AG04449 (cell line): Measurements from ENCODE around the gene PGD.

Experiments
- CTCF ChIA-PET: fragments of 350-600 bp; formaldehyde crosslinking; extraction: SDS; loops from one replicate; lab custom pipeline; 2021; ENCODE audit warnings: antibody characterized with exemption; lab: Yijun Ruan, JAX
- POLR2A ChIA-PET: fragments of 400-600, 350-600 bp; formaldehyde crosslinking; extraction: SDS; loops from one replicate; lab custom pipeline; 2020; ENCODE audit warnings: antibody characterized with exemption, inconsistent platforms; lab: Yijun Ruan, JAX
- DNase-seq: peaks from one replicate; pipeline ENCODE4 v3.0.0-alpha.2; 2010; ENCODE audit warnings: low read depth, low spot score
- H3K4me3 ChIP-seq: 2 replicates; pipeline ENCODE4 v1.5.1; 2011; ENCODE audit warnings: low read depth, mild to moderate bottlenecking, control low read depth, low read length
- TF ChIP-seq, protein P1 (sequence below): IDR thresholded peaks from one replicate; pipeline ENCODE4 v1.5.1; 2011; ENCODE audit warnings: mild to moderate bottlenecking, moderate library complexity, low read length, control low read depth, inconsistent platforms; ENCODE audit not compliant: insufficient read depth; ENCODE audit errors: missing control alignments

The PGD gene

DNA sequence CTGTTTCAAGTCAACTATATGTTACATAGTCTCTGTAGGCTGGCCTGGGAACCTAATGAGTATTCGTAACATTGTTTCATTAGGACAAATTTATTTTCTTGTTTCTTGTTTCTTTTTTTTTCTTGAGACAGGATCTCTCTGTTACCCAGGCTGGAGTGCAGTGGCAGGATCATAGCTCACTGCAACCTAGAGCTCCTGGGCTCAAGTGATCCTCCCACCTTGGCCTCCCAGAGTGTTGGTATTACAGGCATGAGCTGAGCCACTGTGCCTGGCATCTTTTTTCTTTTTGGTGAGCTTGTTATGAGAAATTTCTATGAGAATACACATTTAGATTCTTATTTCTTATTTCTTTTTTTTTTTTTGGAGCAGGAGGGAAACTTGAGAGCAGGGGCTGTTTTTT lies 38.2 kb downstream of the PGD start:
- POLR2A ChIA-PET, result interaction anchor here (1.0 kb wide), 1 partner anchor 37 kb away, joined by 3 read pairs; no protein-coding TSS in a partner anchor
- no peak for DNase-seq
- no peak overlapping the region for H3K4me3 ChIP-seq
- TF ChIP-seq, protein P1, sequence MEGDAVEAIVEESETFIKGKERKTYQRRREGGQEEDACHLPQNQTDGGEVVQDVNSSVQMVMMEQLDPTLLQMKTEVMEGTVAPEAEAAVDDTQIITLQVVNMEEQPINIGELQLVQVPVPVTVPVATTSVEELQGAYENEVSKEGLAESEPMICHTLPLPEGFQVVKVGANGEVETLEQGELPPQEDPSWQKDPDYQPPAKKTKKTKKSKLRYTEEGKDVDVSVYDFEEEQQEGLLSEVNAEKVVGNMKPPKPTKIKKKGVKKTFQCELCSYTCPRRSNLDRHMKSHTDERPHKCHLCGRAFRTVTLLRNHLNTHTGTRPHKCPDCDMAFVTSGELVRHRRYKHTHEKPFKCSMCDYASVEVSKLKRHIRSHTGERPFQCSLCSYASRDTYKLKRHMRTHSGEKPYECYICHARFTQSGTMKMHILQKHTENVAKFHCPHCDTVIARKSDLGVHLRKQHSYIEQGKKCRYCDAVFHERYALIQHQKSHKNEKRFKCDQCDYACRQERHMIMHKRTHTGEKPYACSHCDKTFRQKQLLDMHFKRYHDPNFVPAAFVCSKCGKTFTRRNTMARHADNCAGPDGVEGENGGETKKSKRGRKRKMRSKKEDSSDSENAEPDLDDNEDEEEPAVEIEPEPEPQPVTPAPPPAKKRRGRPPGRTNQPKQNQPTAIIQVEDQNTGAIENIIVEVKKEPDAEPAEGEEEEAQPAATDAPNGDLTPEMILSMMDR, result no peak
- CTCF ChIA-PET, result interaction anchor here (0.9 to 12.3 kb wide), 5 partner anchors 13 to 430 kb away, joined by 3 to 332 read pairs (median 4); partner anchors contain the start of genes CORT and KIF1B

DNA sequence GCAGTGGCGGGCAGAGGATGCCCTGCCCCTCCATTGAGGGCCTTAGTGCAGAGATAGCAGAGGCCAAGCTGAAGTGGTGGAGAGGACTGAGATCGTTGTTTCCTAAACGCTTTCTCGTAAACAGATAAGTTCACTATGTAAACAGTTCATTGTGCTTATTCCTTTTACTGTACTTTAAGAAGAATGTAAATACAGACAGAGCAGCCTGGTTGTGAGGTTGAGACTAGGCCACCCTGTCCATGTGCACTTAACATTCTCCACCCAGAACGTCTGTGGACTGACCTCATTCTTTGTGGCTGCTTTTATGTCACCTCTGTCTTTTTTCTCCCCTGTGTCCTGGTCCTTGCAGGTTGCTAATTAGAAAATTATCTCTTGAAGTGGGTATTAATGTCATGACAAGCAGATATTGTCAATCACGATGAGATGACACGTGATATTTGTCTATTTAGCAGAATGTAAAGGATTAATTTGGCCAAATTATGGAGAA lies 39.9 kb downstream of the PGD start:
- no peak for DNase-seq
- ChIA-PET POLR2A (no interaction called here), CTCF (interaction anchor here (1.0 to 12.3 kb wide), 3 partner anchors 9 to 74 kb away, joined by 3 to 332 read pairs (median 7); partner anchors contain the start of gene CENPS)
- no peak overlapping the region for H3K4me3 ChIP-seq
- TF ChIP-seq, protein P1, result no peak

DNA sequence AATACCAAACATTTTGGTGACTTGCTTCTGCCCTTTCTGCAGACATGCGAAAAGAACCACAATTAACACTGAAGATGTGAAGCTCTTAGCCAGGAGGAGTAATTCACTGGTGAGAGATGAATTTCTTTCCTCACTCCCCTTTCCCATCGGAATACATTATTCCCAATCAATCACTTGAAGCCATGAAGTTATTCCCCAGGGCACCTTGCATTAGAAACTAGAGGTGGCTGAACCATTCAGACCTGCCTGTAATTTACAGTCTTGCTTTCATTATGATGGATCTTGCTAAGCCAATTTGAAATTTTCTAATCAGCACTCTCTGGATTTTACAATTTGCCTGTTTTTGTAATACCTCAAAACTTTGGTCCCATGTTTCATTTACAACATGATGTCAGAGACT lies 41.4 kb downstream of the PGD start:
- no peak for DNase-seq
- CTCF ChIA-PET, result interaction anchor here (6.4 kb wide), 1 partner anchor 10 kb away, joined by 39 read pairs; the partner anchor contains the start of gene CENPS
- no peak overlapping the region for H3K4me3 ChIP-seq
- TF ChIP-seq, protein P1, result no peak
- POLR2A ChIA-PET, result no interaction called here

DNA sequence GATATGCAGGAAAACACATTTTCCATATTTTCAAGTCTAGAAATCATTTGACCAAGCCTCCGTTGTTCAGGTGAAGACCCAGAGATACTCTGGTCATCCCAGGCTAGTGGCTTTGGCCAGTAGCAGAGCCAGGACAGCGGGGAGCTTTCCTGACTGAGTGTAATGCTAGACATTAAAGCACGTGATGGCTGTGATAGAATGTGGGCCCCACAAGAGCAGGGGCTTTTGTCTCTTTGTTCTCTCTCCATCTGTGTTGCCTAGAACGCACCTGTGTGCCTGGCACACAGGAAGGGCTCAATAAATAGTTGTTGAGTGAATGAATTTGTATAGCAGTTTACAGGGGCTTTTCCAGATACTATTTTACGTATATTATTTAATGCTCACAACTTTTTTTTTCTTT lies 41.9 kb downstream of the PGD start:
- CTCF ChIA-PET, result interaction anchor here (6.4 kb wide), 1 partner anchor 11 kb away, joined by 39 read pairs; the partner anchor contains the start of gene CENPS
- no peak overlapping the region for H3K4me3 ChIP-seq
- POLR2A ChIA-PET, result no interaction called here
- DNase-seq, result no peak
- TF ChIP-seq, protein P1, result no peak

DNA sequence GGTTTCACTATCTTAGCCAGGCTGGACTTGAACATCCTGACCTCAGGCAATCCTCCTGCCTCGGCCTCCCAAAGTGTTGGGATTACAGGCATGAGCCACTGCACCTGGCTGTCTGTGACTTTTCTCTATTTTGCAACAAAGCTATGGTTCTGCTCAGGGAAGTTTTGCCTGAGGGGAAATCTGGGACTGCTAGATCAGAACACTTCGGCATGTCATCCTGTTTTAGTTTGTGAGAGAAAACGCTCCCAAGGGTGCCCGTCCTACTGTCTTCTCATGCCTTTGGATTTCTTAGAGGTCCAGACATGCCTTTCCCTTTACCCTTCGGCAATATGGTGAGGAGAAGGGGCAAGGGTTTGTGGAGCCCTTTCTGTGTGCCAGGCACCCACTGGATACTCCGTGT lies 45.4 kb downstream of the PGD start:
- ChIA-PET POLR2A (no interaction called here), CTCF (interaction anchor here (2.8 to 6.4 kb wide), 2 partner anchors 14 to 50 kb away, joined by 11 to 39 read pairs; partner anchors contain the start of gene CENPS)
- TF ChIP-seq, protein P1, result no peak
- no peak for DNase-seq
- no peak overlapping the region for H3K4me3 ChIP-seq

DNA sequence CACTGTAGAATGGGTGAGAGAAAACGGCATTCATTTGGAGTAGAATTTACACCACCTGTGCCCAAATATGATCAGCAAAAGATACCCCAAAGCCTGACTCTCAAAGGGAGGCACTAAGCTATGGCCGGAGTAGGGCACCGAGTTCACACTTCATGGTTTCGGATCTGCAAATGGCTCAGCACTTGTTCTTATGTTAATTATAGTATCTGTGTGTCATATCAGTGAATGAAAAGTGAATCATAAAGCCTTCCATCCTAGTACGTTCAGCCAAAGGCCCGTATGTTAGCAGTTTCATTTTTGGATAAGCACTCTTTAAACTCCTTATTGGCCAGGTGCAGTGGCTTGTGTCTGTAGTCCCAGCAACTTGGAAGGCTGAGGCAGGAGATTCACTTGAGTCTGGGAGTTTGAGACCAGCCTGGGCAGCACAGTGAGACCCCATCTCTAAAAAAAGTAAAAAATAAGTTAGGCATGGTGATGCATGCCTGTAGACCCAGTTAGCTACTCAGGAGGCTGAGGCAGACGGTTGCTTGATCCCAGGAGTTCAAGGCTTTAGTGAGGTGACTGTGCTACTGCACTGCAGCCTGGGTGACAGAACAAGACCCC lies 46.0 kb downstream of the PGD start:
- TF ChIP-seq, protein P1, result no peak
- no peak overlapping the region for H3K4me3 ChIP-seq
- no peak for DNase-seq
- ChIA-PET POLR2A (no interaction called here), CTCF (interaction anchor here (2.8 to 6.4 kb wide), 2 partner anchors 15 to 50 kb away, joined by 11 to 39 read pairs; partner anchors contain the start of gene CENPS)
